ENCODE results near the gene ZRANB1. TPM values are rescaled to one million over a fixed set of nuclear protein-coding genes. Genes with fewer than 3 reads are reported as not detected.

ZRANB1 gene
- total RNA-seq, result 33.5 and 40.7 TPM in 2 replicates

DNA sequence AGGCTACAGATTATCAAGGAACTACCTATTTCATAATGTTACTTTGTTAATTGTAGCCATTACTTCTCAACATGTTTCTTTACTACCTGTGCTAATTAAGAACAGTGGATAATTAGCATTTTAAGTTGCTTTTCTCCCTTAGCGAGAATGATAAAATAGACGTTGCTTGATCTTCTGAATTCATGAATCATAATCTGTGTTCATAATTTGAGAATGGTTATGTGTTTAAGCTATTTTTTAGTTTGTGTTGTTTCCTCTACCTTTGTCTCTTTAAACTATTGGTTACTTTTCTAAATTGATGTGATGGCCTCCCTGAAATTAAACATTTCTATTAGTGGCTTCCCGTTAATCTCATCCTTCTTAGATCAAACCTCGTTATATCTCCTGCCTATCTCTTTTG lies at the start of gene ZRANB1:
Gene ZRANB1, plus strand, starts transcription at position 301 of the 400 bp plus-strand sequence. CDS start 371 bp downstream, outside the sequence.

Other genes starting within 250 kb of the ZRANB1 start
- gene FAM53B, start 197.7 kb upstream of the ZRANB1 start, total RNA-seq, result 26.0 and 59.4 TPM in 2 replicates
- 15.4 and 20.6 TPM in 2 replicates for gene EEF1AKMT2, start 150.2 kb upstream of the ZRANB1 start, total RNA-seq
- gene ABRAXAS2, start 140.3 kb upstream of the ZRANB1 start, total RNA-seq, result 17.8 and 18.9 TPM in 2 replicates
- gene CTBP2, start 218.4 kb downstream of the ZRANB1 start, total RNA-seq, result 110 and 190 TPM in 2 replicates

Measured in nasal cavity respiratory epithelium epithelial cell of viscerocranial mucosa (primary cell).